ENCODE data around the gene CGRRF1. TPM values are rescaled to one million over a fixed set of nuclear protein-coding genes. Genes with fewer than 3 reads are reported as not detected.

Gene CGRRF1
- 6.4 and 7.7 TPM in 2 replicates for polyA plus RNA-seq (2012; rRNA removed)
- polyA plus RNA-seq (2012; cell fraction: cytosol; rRNA removed) = 9.4 and 9.7 TPM in 2 replicates
- polyA plus RNA-seq (2012; cell fraction: nucleus; rRNA removed) = 6.4 and 12.1 TPM in 2 replicates

GRCh38 chr14:54509546-54510501, at the start of gene CGRRF1:
Gene CGRRF1 (plus strand): TSS chr14:54509906. CDS start chr14:54509960, 54 bp downstream.
- CTCF ChIA-PET = interaction anchor here (0.7 to 2.1 kb wide), 9 partner anchors 11 to 308 kb away, joined by 3 to 6 read pairs (median 3); no protein-coding TSS in a partner anchor
- H3K27me3 ChIP-seq (ENCODE audit: insufficient read depth) = no peaks in the 10 kb centered on the region
- peak within 1 kb of the TSS; percentile 58 to 76; a peak in 3 of 4 replicates for H3K27ac ChIP-seq (ENCODE audit: low read depth in 2 of 2, low read length in 1 of 2)
- H3K4me1 ChIP-seq (ENCODE audit: control insufficient read depth in 1 of 2, insufficient read depth in 2 of 2, low read depth in 1 of 2, low read length in 1 of 2) = peaks cover 7 to 9% of the 10 kb centered on the region in 2 experiments; a peak in 3 of 4 replicates
- peak within 1 kb of the TSS; percentile 88 for H3K9ac ChIP-seq
- H2AFZ ChIP-seq (ENCODE audit: low read depth) = peak within 1 kb of the TSS; percentile 94
- H3F3A ChIP-seq (replicated peaks; ENCODE audit: insufficient read depth) = no peaks in the 10 kb centered on the region
- H3K9me2 ChIP-seq = no peaks in the 10 kb centered on the region
- H3K4me3 ChIP-seq (ENCODE audit: low read depth in 2 of 2, low read length in 1 of 2) = peak within 1 kb of the TSS; percentile 76 to 99
- 2% methylated on average over 27 of the region's 66 CpGs for WGBS (ENCODE audit: low lambda C conversion rate)
- H3K36me3 ChIP-seq (replicated peaks in 1 of 2; ENCODE audit: control insufficient read depth in 1 of 2, insufficient read depth in 2 of 2, low read length in 1 of 2) = peaks cover 2 to 10% of the 10 kb centered on the region in 2 experiments
- DNase-seq = peak; percentile 97
- no peaks in the 10 kb centered on the region for H3K9me3 ChIP-seq
- POLR2A ChIA-PET = interaction anchor here (0.5 to 0.9 kb wide), 2 partner anchors 263 to 303 kb away, joined by 3 to 4 read pairs; no protein-coding TSS in a partner anchor
- peaks cover 51% of the 10 kb centered on the region for H3K79me2 ChIP-seq (ENCODE audit: insufficient read depth)
- H3K4me2 ChIP-seq = peak within 1 kb of the TSS; percentile 75
- no peaks in the 10 kb centered on the region for H4K20me1 ChIP-seq (ENCODE audit: insufficient read depth)
- TF ChIP-seq ELF1 (IDR thresholded peaks at IDR 0.05) (peak; percentile 49; the same call in 1 of the 2 replicates), FOSL2 (IDR thresholded peaks at IDR 0.05; ENCODE audit: borderline replicate concordance, low read depth) (no peak), RAD21 (IDR thresholded peaks at IDR 0.05; ENCODE audit: low read length) (peak; percentile 12; the same call in 1 of the 2 replicates), SIN3A (IDR thresholded peaks at IDR 0.05; ENCODE audit: borderline replicate concordance, low read depth, low read length) (peak; percentile 74; the same call in 1 of the 2 replicates), PBX3 (IDR thresholded peaks at IDR 0.05) (peak; percentile 92), FOXJ3 (CRISPR knock-in tag; IDR thresholded peaks at IDR 0.05) (no peak), IRF3 (IDR thresholded peaks at IDR 0.05; ENCODE audit: low read depth, low read length) (no peak), EP300 (IDR thresholded peaks at IDR 0.05; ENCODE audit: borderline replicate concordance in 1 of 2, low read depth in 1 of 2, low read length in 1 of 2) (0 out of 4 replicates have a peak, but pooled peaks of 1 of the 2 experiments have one; percentile 11), JUND (IDR thresholded peaks at IDR 0.05) (no peak), CHD2 (IDR thresholded peaks at IDR 0.05; ENCODE audit: low read length, partially characterized antibody) (peak; percentile 95), RFX5 (IDR thresholded peaks at IDR 0.05; ENCODE audit: low read length) (peak; percentile 43; the same call in 1 of the 2 replicates), TAF1 (IDR thresholded peaks at IDR 0.05; ENCODE audit: borderline replicate concordance, low read depth, low read length) (peak; percentile 66), USF1 (IDR thresholded peaks at IDR 0.05; ENCODE audit: borderline replicate concordance, low read depth) (no peak), RCOR1 (IDR thresholded peaks at IDR 0.05; ENCODE audit: low read length) (peak; percentile 72), ZBTB33 (IDR thresholded peaks at IDR 0.05; ENCODE audit: borderline replicate concordance, low read depth) (peak; percentile 89), MEF2A (IDR thresholded peaks at IDR 0.05; ENCODE audit: borderline replicate concordance, low read depth) (no peak), FOXM1 (IDR thresholded peaks at IDR 0.05; ENCODE audit: low read depth) (no peak), SMC3 (IDR thresholded peaks at IDR 0.05; ENCODE audit: low read depth, low read length) (no peak; the same call in 1 of the 2 replicates), POLR2AphosphoS5 (IDR thresholded peaks at IDR 0.05; ENCODE audit: low read depth, low read length) (peak; percentile 83), CTCF (IDR thresholded peaks at IDR 0.05) (peak; percentile 44), USF2 (IDR thresholded peaks at IDR 0.05; ENCODE audit: borderline replicate concordance, low read depth, low read length) (no peak), RXRA (IDR thresholded peaks at IDR 0.05; ENCODE audit: borderline replicate concordance, low read depth) (no peak), GATA2 (CRISPR knock-in tag; IDR thresholded peaks at IDR 0.05) (no peak), NFIC (IDR thresholded peaks at IDR 0.05; ENCODE audit: borderline replicate concordance) (no peak)
